LNCaP clone FGC (cell line): ENCODE results near the gene MLKL.
"Not testable (repeated sequence)": the region's sequence is repeated elsewhere in the genome, so short reads cannot be mapped to it uniquely, and the experiment has no call there.

Source experiments
- DNase-seq: peaks from one replicate; pipeline ENCODE4 v3.0.0-alpha.2; 2011; ENCODE audit warnings: low read depth
- H3K4me3 ChIP-seq: 2 replicates; pipeline ENCODE4 v1.5.1; 2011; ENCODE audit warnings: mild to moderate bottlenecking, low read depth, low read length, control low read depth
- CTCF ChIP-seq: IDR thresholded peaks from 2 replicates; pipeline ENCODE4 v1.5.1; 2012; ENCODE audit warnings: mild to moderate bottlenecking; ENCODE audit not compliant: control insufficient read depth, insufficient read depth; ENCODE audit errors: extremely low read depth

MLKL gene

GRCh38 chr16:74654536-74655050, 46.1 kb downstream of the MLKL start:
- DNase-seq = no peak
- no peak for TF ChIP-seq CTCF
- H3K4me3 ChIP-seq = no peak overlapping the region

- not testable (repeated sequence) for DNase-seq
Measured at GRCh38 chr16:74652883-74653282, 47.8 kb downstream of the MLKL start.

GRCh38 chr16:74652249-74652648, 48.4 kb downstream of the MLKL start:
- TF ChIP-seq CTCF = no peak
- no peak for DNase-seq
- H3K4me3 ChIP-seq = no peak overlapping the region

More at GRCh38 chr16:74652883-74653282, 47.8 kb downstream of the MLKL start:
- not testable (repeated sequence) for H3K4me3 ChIP-seq

GRCh38 chr16:74651841-74652240, 48.8 kb downstream of the MLKL start:
- no peak overlapping the region for H3K4me3 ChIP-seq
- DNase-seq = no peak
- TF ChIP-seq CTCF = no peak

- peak; percentile 45 for TF ChIP-seq CTCF
- no peak for DNase-seq
- H3K4me3 ChIP-seq = no peak overlapping the region
Measured at GRCh38 chr16:74650966-74651567, 49.6 kb downstream of the MLKL start.

- TF ChIP-seq CTCF = no peak
- H3K4me3 ChIP-seq = no peak overlapping the region
- no peak for DNase-seq
Measured at GRCh38 chr16:74649839-74650504, 50.7 kb downstream of the MLKL start.

GRCh38 chr16:74641969-74642368, 58.7 kb downstream of the MLKL start:
- no peak for TF ChIP-seq CTCF
- no peak overlapping the region for H3K4me3 ChIP-seq
- no peak for DNase-seq
